ENCODE measurements around the gene MACC1. TPM values are rescaled to one million over a fixed set of nuclear protein-coding genes. Genes with fewer than 3 reads are reported as not detected.

The MACC1 gene
- total and polyA plus RNA-seq, 10 of the 15 experiments (the other 5 are each of a cell fraction or from before 2014, with no cell fraction given) = 6.0 to 61.1 (median 12.7) TPM

DNA sequence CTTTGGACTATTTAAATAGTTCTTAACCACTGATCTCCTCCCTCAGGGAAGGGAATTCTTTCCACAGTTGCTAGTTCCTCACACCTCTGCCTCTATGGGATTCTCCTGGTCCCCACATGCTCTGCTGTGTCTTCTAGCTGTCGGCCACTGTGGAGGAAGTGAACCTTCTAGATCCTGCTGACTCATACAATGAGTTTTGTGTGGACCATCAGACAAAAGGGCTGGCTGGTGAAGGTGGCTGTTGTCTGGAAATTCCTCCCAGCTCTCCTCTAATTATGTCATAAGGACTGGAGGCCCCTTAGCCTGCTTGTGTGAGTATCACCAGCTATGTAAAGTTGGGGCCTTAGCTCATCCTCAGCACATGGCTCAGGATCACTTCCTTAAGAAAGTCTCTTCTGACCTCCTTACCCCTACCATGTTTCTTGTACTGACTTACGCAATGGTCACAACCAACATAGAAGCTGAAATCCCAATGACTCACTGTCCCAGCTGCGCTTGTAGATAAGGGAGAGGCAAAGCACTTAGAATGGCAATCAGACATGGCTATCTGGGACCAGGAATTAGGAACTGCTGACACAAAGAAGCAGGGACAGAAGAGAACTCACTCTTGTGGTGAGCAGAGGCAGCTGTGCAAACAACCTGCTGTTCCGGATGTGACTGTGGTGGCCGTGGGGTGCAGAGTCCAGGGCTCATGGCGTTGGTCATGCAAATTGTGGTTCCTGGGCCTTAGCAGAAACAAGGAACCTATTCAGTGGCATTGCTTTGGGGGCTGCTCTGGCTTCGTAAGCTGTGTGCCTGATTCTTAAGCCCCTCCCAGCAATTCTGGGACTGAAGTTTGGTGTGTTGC lies 2.5 kb upstream of the MACC1 start (continued):
- peak; percentile 75 for TF ChIP-seq SMARCA5 (IDR thresholded peaks at IDR 0.05)
- peak; percentile 88 for TF ChIP-seq NR2F1 (conservative IDR thresholded peaks at IDR 0.05)
- TF ChIP-seq EP300 (IDR thresholded peaks at IDR 0.05; ENCODE audit: borderline replicate concordance in 1 of 2, control insufficient read depth in 1 of 2, low read depth in 2 of 2, low read length in 2 of 2) = peak; percentile 99 to 100
- peak; percentile 89 for TF ChIP-seq CREM (IDR thresholded peaks at IDR 0.05; ENCODE audit: low read depth)
- no peak for TF ChIP-seq MYC (IDR thresholded peaks at IDR 0.05; ENCODE audit: insufficient read depth, insufficient read length, insufficient replicate concordance, low read length, severe bottlenecking)
- peak; percentile 98 for TF ChIP-seq RUNX3 (IDR thresholded peaks at IDR 0.05; ENCODE audit: low read length)
- TF ChIP-seq, protein P1, sequence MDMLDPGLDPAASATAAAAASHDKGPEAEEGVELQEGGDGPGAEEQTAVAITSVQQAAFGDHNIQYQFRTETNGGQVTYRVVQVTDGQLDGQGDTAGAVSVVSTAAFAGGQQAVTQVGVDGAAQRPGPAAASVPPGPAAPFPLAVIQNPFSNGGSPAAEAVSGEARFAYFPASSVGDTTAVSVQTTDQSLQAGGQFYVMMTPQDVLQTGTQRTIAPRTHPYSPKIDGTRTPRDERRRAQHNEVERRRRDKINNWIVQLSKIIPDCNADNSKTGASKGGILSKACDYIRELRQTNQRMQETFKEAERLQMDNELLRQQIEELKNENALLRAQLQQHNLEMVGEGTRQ (IDR thresholded peaks at IDR 0.05; ENCODE audit: borderline replicate concordance, low read depth, low read length) = no peak; the same call in 1 of the 2 replicates
- TF ChIP-seq KLF5 (IDR thresholded peaks at IDR 0.05; ENCODE audit: partially characterized antibody) = peak; percentile 75
- TF ChIP-seq FOXM1 (IDR thresholded peaks at IDR 0.05; ENCODE audit: low read depth, low read length) = peak; percentile 97
- TF ChIP-seq, protein P2, sequence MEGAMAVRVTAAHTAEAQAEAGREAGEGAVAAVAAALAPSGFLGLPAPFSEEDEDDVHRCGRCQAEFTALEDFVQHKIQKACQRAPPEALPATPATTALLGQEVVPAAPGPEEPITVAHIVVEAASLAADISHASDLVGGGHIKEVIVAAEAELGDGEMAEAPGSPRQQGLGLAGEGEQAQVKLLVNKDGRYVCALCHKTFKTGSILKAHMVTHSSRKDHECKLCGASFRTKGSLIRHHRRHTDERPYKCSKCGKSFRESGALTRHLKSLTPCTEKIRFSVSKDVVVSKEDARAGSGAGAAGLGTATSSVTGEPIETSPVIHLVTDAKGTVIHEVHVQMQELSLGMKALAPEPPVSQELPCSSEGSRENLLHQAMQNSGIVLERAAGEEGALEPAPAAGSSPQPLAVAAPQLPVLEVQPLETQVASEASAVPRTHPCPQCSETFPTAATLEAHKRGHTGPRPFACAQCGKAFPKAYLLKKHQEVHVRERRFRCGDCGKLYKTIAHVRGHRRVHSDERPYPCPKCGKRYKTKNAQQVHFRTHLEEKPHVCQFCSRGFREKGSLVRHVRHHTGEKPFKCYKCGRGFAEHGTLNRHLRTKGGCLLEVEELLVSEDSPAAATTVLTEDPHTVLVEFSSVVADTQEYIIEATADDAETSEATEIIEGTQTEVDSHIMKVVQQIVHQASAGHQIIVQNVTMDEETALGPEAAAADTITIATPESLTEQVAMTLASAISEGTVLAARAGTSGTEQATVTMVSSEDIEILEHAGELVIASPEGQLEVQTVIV (IDR thresholded peaks at IDR 0.05; ENCODE audit: borderline replicate concordance, partially characterized antibody) = no peak
- TF ChIP-seq POLR2AphosphoS2 (IDR thresholded peaks at IDR 0.05; ENCODE audit: low read depth, low read length) = peak; percentile 95; the same call in 1 of the 2 replicates
- TF ChIP-seq, protein P3, sequence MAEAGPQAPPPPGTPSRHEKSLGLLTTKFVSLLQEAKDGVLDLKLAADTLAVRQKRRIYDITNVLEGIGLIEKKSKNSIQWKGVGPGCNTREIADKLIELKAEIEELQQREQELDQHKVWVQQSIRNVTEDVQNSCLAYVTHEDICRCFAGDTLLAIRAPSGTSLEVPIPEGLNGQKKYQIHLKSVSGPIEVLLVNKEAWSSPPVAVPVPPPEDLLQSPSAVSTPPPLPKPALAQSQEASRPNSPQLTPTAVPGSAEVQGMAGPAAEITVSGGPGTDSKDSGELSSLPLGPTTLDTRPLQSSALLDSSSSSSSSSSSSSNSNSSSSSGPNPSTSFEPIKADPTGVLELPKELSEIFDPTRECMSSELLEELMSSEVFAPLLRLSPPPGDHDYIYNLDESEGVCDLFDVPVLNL (IDR thresholded peaks at IDR 0.05; ENCODE audit: low read depth, low read length) = no peak
- TF ChIP-seq ZNF24 (IDR thresholded peaks at IDR 0.05) = no peak; the same call in 1 of the 2 replicates
- TF ChIP-seq, protein P4, sequence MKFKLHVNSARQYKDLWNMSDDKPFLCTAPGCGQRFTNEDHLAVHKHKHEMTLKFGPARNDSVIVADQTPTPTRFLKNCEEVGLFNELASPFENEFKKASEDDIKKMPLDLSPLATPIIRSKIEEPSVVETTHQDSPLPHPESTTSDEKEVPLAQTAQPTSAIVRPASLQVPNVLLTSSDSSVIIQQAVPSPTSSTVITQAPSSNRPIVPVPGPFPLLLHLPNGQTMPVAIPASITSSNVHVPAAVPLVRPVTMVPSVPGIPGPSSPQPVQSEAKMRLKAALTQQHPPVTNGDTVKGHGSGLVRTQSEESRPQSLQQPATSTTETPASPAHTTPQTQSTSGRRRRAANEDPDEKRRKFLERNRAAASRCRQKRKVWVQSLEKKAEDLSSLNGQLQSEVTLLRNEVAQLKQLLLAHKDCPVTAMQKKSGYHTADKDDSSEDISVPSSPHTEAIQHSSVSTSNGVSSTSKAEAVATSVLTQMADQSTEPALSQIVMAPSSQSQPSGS (IDR thresholded peaks at IDR 0.05; ENCODE audit: low read length) = peak; percentile 96
- no peak for TF ChIP-seq RFX5 (IDR thresholded peaks at IDR 0.05; ENCODE audit: low read depth, low read length)
- peak; percentile 95 for TF ChIP-seq IRF4 (IDR thresholded peaks at IDR 0.05; ENCODE audit: low read depth, low read length)
- TF ChIP-seq, protein P5, sequence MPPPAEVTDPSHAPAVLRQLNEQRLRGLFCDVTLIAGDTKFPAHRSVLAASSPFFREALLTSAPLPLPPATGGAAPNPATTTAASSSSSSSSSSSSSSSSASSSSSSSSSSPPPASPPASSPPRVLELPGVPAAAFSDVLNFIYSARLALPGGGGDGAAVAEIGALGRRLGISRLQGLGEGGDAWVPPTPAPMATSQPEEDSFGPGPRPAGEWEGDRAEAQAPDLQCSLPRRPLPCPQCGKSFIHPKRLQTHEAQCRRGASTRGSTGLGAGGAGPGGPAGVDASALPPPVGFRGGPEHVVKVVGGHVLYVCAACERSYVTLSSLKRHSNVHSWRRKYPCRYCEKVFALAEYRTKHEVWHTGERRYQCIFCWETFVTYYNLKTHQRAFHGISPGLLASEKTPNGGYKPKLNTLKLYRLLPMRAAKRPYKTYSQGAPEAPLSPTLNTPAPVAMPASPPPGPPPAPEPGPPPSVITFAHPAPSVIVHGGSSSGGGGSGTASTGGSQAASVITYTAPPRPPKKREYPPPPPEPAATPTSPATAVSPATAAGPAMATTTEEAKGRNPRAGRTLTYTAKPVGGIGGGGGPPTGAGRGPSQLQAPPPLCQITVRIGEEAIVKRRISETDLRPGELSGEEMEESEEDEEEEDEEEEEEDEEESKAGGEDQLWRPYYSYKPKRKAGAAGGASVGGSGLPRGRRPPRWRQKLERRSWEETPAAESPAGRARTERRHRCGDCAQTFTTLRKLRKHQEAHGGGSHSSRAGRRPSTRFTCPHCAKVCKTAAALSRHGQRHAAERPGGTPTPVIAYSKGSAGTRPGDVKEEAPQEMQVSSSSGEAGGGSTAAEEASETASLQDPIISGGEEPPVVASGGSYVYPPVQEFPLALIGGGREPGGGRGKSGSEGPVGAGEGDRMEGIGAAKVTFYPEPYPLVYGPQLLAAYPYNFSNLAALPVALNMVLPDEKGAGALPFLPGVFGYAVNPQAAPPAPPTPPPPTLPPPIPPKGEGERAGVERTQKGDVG (CRISPR knock-in tag; IDR thresholded peaks at IDR 0.05) = peak; percentile 50; the same call in 1 of the 2 replicates
- peak; percentile 82 for TF ChIP-seq JUND (IDR thresholded peaks at IDR 0.05; ENCODE audit: low read depth, low read length)
- TF ChIP-seq SMC3 (IDR thresholded peaks at IDR 0.05; ENCODE audit: borderline replicate concordance, low read length) = peak; percentile 16; the same call in 1 of the 2 replicates
- TF ChIP-seq SPI1 (IDR thresholded peaks at IDR 0.05; ENCODE audit: borderline replicate concordance, insufficient read depth, low read depth, low read length) = peak; percentile 89

All from GM12878 (cell line).